ENCODE results near the gene YJU2. TPM values are rescaled to one million over a fixed set of nuclear protein-coding genes. Genes with fewer than 3 reads are reported as not detected.
"Not testable (repeated sequence)": the region's sequence is repeated elsewhere in the genome, so short reads cannot be mapped to it uniquely, and the experiment has no call there.

The YJU2 gene
- total and polyA plus RNA-seq, 5 donors, result 9.7 to 17.7 (median 12.0) TPM

DNA sequence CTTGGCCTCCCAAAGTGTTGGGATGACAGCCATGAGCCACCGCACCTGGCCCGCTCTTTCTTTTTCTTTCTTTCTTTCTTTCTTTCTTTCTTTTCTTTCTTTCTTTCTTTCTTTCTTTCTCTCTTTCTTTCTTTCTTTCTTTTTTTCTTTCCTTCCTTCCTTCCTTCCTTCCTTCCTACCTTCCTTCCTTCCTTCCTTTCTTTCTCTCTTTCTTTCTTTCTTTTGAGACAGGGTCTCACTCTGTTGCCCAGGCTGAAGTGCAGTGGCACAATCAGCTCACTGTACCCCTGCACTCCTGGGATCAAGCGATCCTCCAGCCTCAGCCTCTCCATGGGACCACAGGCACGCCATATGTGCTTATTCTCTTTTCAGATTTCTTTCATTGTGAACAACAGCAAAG, 39.3 kb downstream of the YJU2 start:
- H3K27ac ChIP-seq (ENCODE audit: low read length); intact Hi-C loops (cut with DNase I); H3K4me1 ChIP-seq (ENCODE audit: control insufficient read depth, insufficient read depth, low read length); ATAC-seq; H3K27me3 ChIP-seq (ENCODE audit: control insufficient read depth, insufficient read depth); H3K4me3 ChIP-seq (ENCODE audit: low read length); DNase-seq; H3K9me3 ChIP-seq (ENCODE audit: control insufficient read depth, low read length): not testable (repeated sequence)
- 86% methylated on average over 4 of the region's 4 CpGs for WGBS

DNA sequence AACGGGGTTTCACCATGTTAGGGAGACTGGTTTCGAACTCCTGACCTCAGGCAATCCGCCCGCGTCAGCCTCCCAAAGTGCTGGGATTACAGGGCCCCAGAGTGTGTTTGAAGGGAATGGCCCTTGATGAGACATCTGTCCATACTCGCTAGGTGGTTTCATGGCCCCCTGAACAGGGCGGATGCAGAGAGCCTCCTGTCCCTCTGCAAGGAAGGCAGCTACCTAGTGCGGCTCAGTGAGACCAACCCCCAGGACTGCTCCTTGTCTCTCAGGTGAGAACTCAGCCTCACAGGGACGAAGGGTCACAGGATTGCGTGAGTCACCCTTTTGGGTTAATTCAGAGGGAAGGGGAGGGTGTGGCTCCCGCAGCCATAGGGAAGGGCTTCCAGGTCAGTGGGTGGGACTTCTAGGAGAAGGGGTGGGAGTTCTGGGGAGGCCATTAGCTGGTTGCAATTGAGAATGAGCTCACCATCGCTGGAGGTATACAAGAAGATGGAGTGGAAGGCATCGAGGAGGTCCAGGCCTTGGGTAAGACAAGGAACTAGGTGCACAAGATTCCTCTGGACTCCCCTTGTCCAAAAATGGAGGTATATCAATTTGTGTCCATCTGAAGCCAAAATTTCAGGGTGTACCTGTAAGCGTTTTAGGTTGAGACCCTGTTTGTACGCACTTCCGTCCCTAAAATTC, 41.4 kb downstream of the YJU2 start:
- intact Hi-C loops (cut with DNase I), result no loop called here
- no peaks in the 10 kb centered on the region for H3K9me3 ChIP-seq (ENCODE audit: control insufficient read depth, low read length)
- no peaks in the 10 kb centered on the region for H3K4me1 ChIP-seq (ENCODE audit: control insufficient read depth, insufficient read depth, low read length)
- no peak for ATAC-seq
- no peak overlapping the region for H3K4me3 ChIP-seq (ENCODE audit: low read length)
- no peaks in the 10 kb centered on the region for H3K27me3 ChIP-seq (ENCODE audit: control insufficient read depth, insufficient read depth)
- no peak for DNase-seq
- 85% methylated on average over 16 of the region's 16 CpGs for WGBS
- H3K27ac ChIP-seq (ENCODE audit: low read length), result no peak overlapping the region

DNA sequence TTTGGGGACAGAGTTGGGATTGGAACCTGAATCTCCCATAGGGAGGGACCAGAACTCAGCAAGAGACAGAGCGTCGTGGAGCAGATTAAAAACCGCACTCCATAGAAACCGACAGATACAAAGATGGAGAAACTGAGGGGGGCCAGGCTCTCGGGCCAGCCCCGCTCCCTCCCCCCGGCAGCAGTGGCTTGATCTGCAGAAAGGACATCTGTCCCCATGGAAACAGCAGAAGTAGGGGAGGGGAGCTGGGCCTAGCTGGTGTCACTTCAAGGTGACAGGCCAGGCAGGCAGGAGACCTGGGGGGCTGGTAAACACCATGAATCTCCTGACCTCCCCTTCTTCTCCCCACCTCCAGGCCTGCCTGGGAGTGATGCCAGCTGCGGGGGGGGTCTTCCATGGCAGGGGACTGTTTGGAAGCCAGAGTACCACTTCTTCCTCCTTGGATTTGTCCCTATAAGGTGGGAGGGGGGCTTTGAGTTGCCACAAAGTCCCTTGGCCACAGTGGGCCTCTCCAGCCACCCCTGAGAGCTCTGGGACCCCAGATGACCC, 44.4 kb downstream of the YJU2 start:
- Histone ChIP-seq H3K9me3 (ENCODE audit: control insufficient read depth, low read length) (no peaks in the 10 kb centered on the region), H3K27ac (ENCODE audit: low read length) (no peak overlapping the region), H3K4me3 (ENCODE audit: low read length) (no peak overlapping the region), H3K4me1 (ENCODE audit: control insufficient read depth, insufficient read depth, low read length) (no peaks in the 10 kb centered on the region), H3K27me3 (ENCODE audit: control insufficient read depth, insufficient read depth) (no peaks in the 10 kb centered on the region)
- WGBS, result 61% methylated on average over 8 of the region's 8 CpGs
- DNase-seq, result no peak
- intact Hi-C loops (cut with DNase I), result no loop called here
- no peak for ATAC-seq

DNA sequence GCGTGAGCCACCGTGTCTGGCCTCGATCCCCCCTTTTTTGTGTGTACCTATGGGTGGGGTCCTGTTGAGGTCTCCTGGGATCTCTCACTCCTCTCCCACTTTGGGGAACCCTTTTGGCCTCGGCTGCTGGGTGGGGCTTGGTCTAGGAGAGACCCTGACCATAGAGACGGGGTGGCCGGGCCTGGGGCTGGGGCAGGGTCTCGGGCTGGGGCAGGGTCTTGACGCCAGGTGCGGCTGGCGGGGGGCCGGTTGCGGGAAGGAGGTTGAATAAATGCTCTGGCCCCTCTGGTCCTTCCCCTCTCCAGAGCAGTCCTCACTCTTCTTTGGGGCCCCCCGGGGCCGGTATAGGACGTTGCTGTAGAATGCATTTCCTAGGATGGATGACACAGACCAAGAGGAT, 45.6 kb downstream of the YJU2 start:
- no peak for ATAC-seq
- Histone ChIP-seq H3K9me3 (ENCODE audit: control insufficient read depth, low read length) (no peaks in the 10 kb centered on the region), H3K27me3 (ENCODE audit: control insufficient read depth, insufficient read depth) (no peaks in the 10 kb centered on the region), H3K4me3 (ENCODE audit: low read length) (no peak overlapping the region), H3K27ac (ENCODE audit: low read length) (no peak overlapping the region), H3K4me1 (ENCODE audit: control insufficient read depth, insufficient read depth, low read length) (no peaks in the 10 kb centered on the region)
- no peak for DNase-seq
- WGBS, result 80% methylated on average over 15 of the region's 15 CpGs
- intact Hi-C loops (cut with DNase I), result no loop called here

DNA sequence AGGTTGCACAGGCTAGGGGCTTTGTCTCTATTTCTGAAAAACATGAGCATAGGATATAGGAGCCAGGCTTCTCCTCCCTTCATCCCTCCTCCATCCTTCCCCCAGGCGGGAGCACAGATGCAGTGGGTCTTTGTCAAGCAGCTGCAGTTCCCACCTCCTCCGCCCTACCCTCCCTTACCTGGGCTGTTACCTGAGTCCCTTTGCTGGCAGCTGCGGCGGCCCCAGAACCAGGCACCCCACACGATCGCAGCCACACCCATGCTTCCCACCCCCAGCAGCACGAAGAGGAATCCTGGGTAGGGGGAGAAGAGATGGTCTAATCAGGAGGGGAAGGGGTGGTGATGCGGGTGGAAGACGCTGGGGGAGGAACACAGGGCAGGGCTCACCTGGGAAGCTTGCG, 47.5 kb downstream of the YJU2 start:
- Histone ChIP-seq H3K4me3 (ENCODE audit: low read length) (no peak overlapping the region), H3K4me1 (ENCODE audit: control insufficient read depth, insufficient read depth, low read length) (no peaks in the 10 kb centered on the region), H3K9me3 (ENCODE audit: control insufficient read depth, low read length) (no peaks in the 10 kb centered on the region), H3K27ac (ENCODE audit: low read length) (no peak overlapping the region), H3K27me3 (ENCODE audit: control insufficient read depth, insufficient read depth) (no peaks in the 10 kb centered on the region)
- DNase-seq, result no peak
- ATAC-seq, result no peak
- WGBS, result 39% methylated on average over 10 of the region's 10 CpGs
- intact Hi-C loops (cut with DNase I), result no loop called here

DNA sequence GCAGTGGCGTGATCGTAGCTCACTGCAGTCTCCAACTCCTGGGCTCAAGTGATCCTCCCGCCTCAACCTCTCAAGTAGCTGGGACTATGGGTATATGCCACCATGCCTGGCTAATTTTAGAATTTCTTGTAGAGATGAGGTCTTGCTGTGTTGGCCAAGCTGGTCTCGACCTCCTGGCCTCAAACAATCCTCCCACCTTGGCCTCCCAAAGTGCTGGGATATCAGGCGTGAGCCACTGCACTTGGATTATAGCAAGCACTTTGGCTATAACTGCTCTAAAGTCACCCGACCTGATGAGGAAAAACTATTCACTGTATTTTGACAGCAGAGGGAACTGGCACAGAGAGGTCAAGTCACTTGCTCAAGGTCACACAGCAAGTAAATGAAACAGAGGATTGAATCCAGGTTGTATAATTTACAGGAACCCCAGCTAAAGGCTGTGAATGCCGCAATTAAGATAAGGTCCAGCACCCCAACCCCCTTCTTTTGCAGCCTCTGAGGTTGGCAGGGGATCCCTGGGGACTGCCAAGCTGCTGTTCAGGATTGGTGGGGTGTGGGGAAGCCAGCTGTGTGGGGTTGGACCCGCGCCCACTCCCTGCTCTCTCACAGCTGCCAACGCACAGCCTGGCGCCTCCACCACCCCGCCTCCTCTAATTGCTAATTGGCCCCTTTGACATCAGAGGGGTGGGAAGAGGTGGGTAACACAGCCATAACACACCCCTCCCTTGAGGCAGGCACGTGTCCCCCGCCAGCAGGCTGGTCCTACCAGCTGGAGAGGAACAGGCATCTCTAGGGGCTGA, 49.3 kb downstream of the YJU2 start:
- Histone ChIP-seq H3K27ac (ENCODE audit: low read length) (no peak overlapping the region), H3K4me3 (ENCODE audit: low read length) (no peak overlapping the region), H3K9me3 (ENCODE audit: control insufficient read depth, low read length) (no peaks in the 10 kb centered on the region), H3K4me1 (ENCODE audit: control insufficient read depth, insufficient read depth, low read length) (no peaks in the 10 kb centered on the region), H3K27me3 (ENCODE audit: control insufficient read depth, insufficient read depth) (no peaks in the 10 kb centered on the region)
- WGBS, result 45% methylated on average over 14 of the region's 14 CpGs
- ATAC-seq (peak; percentile 25 to 37), DNase-seq (no peak)
- intact Hi-C loops (cut with DNase I), result no loop called here

DNA sequence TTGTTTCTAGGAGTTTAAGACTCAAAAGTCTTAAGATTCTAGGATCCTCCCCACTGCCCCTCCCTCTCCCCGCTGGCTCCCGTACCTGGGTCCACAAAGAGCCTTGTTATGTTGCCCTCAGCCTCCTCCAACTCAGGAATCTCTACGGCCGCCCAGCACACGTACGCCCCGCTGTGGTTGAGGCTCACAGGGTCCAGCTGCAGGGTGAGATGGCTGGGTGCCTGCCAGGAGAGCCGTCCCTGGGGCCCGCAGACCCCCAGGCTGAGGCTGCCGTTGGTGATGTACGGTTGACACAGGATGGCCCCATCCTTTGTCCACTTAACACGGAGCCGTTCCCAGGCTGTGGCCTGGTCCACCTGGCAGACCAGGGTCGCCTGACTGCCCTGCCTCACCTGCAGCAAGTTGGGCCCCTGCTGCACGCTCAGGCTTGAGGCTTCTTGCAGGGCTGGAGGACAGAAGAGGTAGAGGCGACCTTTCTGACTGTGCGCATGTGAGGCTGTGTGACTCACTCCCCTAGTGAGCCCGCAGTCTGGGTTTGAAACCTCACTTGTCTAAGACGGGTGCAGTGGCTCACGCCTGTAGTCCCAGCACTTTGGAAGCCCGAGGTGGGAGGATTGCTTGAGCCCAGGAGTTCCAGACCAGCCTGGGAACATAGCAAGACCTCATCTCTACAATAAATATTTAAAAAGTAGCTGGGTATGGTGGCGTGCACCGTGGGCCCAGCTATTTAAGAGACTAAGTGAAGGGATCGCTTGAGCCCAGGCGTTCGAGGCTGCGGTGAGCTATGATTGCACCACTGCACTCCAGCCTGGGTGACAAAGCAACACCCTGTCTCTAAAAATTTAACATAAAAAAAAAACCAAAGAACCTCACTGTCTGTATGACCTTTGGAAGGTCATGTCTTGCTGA, 51.3 kb downstream of the YJU2 start:
- ATAC-seq (no peak), DNase-seq (no peak)
- intact Hi-C loops (cut with DNase I), result no loop called here
- no peaks in the 10 kb centered on the region for H3K9me3 ChIP-seq (ENCODE audit: control insufficient read depth, low read length)
- H3K4me1 ChIP-seq (ENCODE audit: control insufficient read depth, insufficient read depth, low read length), result no peaks in the 10 kb centered on the region
- no peak overlapping the region for H3K27ac ChIP-seq (ENCODE audit: low read length)
- H3K4me3 ChIP-seq (ENCODE audit: low read length), result no peak overlapping the region
- WGBS, result 67% methylated on average over 27 of the region's 27 CpGs
- no peaks in the 10 kb centered on the region for H3K27me3 ChIP-seq (ENCODE audit: control insufficient read depth, insufficient read depth)

DNA sequence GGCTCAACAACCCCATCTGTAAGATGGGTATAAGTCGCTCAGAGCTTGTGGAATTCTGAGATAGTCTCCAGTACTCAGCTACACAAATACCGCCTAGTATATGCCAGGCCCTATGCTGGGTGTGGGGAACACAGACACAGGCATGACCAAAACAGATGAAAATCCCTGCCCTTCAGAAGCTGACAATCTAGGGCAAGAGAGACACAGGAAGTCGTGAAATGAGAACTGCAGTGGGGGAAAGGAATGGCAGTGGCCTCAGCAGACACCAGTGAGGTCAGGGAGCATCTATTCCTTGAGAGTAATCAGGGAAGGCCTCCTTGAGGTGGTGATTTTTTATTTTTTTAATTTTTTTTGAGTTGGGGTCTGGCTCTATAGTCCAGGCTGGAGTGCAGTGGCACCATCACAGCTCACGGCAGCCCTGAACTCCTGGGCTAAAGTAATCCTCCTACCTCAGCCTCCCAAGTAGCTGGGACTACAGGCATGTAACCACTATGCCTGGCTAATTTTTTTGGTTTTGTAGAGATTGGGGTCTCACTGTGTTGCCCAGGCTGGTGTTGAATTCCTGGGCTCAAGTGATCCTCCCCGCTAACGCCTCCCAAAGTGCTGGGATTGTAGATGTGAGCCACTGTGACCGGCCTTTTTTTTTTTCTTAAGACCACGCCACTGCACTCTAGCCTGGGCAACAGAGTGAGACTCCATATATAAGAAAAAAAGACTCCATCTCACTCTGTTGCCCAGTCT, 52.1 kb downstream of the YJU2 start:
- no peaks in the 10 kb centered on the region for H3K9me3 ChIP-seq (ENCODE audit: control insufficient read depth, low read length)
- H3K27me3 ChIP-seq (ENCODE audit: control insufficient read depth, insufficient read depth), result no peaks in the 10 kb centered on the region
- ATAC-seq (no peak), DNase-seq (no peak)
- no peaks in the 10 kb centered on the region for H3K4me1 ChIP-seq (ENCODE audit: control insufficient read depth, insufficient read depth, low read length)
- no peak overlapping the region for H3K27ac ChIP-seq (ENCODE audit: low read length)
- H3K4me3 ChIP-seq (ENCODE audit: low read length), result no peak overlapping the region
- WGBS, result 77% methylated on average over 8 of the region's 8 CpGs
- intact Hi-C loops (cut with DNase I), result no loop called here

DNA sequence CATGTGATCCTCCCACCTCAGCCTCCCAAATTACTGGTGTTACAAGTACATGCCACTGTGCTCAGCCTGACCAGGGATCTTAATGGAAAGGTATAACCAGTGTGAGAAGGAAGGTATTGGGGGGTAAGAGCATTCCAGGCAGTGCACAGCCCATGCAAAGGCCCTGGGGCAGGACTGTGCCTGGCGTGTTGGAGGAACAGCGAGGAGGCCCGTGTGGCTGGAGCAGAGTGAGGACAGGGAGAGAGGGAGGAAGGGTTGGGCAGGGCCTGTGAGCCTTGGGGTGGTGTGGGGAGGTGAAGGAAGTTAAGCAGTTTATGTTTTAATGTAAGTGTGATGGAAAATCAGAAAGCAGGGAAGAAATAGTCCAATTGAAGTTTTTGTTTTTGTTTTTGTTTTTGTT, 53.7 kb downstream of the YJU2 start:
- DNase-seq (no peak), ATAC-seq (no peak)
- Histone ChIP-seq H3K4me1 (ENCODE audit: control insufficient read depth, insufficient read depth, low read length) (no peaks in the 10 kb centered on the region), H3K9me3 (ENCODE audit: control insufficient read depth, low read length) (no peaks in the 10 kb centered on the region), H3K27me3 (ENCODE audit: control insufficient read depth, insufficient read depth) (no peaks in the 10 kb centered on the region), H3K4me3 (ENCODE audit: low read length) (no peak overlapping the region), H3K27ac (ENCODE audit: low read length) (no peak overlapping the region)
- 91% methylated on average over 3 of the region's 3 CpGs for WGBS
- intact Hi-C loops (cut with DNase I), result no loop called here

DNA sequence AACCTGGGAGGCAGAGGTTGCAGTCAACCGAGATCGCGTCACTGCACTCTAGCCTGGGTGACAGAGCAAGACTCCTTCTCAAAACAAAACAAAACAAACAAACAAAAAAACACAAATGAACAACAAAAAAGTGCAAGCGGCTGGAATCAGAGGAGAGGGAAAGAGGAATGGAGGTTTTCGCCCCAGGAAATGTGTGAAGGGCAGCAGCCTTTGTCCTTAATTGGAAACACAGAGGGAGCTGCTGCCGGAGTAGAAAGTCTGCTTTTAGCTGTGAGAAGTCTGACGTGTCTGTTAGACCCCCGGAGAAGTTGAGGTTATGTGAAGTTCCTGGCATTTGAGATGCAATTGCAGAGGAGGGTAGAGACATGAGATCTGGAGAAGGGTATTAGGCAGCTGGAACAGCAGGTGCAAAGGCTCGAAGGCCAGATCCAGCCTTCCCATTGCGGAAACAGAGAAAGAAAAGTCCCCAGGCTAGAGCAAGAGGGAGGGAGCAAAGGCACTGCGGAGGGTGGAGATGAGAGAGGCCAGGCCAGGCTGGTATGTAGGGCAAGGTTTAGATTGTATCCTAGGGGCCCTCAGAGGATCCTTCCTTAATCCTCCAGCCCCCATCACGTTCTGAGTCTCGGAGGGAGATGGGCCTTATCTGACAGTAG, 54.8 kb downstream of the YJU2 start:
- H3K27me3 ChIP-seq (ENCODE audit: control insufficient read depth, insufficient read depth), result no peaks in the 10 kb centered on the region
- no peaks in the 10 kb centered on the region for H3K9me3 ChIP-seq (ENCODE audit: control insufficient read depth, low read length)
- ATAC-seq (no peak), DNase-seq (no peak)
- intact Hi-C loops (cut with DNase I), result no loop called here
- 54% methylated on average over 13 of the region's 13 CpGs for WGBS
- H3K4me1 ChIP-seq (ENCODE audit: control insufficient read depth, insufficient read depth, low read length), result no peaks in the 10 kb centered on the region
- H3K27ac ChIP-seq (ENCODE audit: low read length), result no peak overlapping the region
- H3K4me3 ChIP-seq (ENCODE audit: low read length), result no peak overlapping the region

Measured in right cardiac atrium (tissue), 5 donors.